Activated CD4-positive, alpha-beta T cell treated with anti-CD3 and anti-CD28 coated beads, Interleukin-2, amount 50 U/mL, for 4 hours (primary cell): Measurements from ENCODE around the gene ITGB8.

ENCODE experiments used
- DNase-seq, 2 experiments: peaks; one replicate each; pipeline ENCODE4 v3.0.0-alpha.2; 2020

Gene ITGB8

DNA sequence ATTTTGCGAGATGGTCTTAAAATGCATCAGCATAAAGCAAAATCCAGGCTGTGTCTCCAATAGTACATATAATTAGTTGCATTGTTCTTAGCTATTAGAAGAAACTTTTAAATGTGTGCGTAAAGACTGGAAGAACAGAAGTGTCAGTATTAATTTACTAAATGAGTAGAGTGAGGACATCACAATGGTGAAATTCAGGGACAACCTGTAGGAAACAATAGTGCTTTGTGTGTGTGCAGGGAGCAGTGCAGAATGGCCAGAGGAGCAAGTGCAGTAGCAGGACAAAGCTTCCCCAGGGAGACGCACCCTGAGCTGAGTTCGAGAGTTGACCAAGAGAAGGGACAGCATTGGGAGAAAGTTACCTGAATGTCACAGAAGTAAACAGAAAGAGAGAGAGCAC lies 13.7 kb downstream of the ITGB8 start:
- no peak for DNase-seq

GRCh38 chr7:20346577-20346976 lies 15.9 kb downstream of the ITGB8 start:
- DNase-seq: no peak

GRCh38 chr7:20347680-20348079 lies 17.0 kb downstream of the ITGB8 start:
- DNase-seq: no peak

GRCh38 chr7:20348125-20348807 lies 17.6 kb downstream of the ITGB8 start:
- no peak for DNase-seq

DNA sequence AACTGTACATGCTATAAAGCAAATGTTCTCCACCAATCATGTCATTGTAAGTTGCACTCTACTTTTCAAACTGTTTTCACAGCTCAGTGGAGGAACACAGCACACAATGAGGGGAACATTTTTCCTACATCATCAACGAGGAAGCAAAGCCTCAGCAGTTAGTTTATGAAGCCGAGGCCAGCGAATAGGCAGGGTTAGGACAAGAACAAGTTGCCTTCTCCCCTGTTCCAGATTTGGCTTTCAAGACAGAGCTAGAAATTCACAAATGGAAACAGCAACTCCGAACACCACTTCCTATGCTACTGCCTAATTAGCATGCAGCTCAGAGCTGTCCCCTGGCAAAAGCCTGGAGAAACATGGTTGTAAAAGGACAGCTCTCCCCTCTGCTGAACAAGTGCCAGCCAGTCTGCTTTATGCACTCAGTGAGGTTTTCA lies 19.8 kb downstream of the ITGB8 start:
- DNase-seq: no peak

DNA sequence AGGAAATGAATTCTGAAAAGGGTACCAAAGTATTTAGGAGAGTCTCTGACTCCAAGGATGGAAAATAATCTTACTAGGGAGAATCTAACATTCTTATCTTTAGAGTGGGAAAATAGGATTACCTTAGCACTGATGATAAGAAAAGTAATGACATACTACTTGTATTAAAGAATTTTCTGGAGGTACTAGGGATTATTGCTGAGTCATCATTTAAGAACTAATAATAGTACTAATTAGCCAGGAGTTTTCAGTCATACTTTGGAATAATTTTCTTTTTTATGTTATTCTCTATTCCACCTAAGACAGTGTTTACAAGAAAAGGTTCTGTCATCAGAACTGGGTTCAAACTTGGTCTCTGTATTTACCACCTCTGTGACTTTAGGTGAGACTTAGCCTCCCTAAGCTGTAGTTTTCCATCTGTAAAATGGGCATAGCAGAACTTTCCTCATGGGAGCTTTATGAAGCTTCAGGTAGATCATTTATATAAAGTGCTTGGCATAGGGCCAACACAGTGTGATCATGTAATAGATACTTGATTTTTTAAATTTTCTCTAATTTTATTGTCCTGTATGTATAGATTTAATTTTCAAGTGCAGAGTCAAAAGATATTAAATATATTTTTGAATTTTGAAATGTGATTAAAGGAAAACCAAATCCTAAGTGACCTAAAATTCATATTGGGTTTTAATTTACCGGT lies 20.4 kb downstream of the ITGB8 start:
- no peak for DNase-seq

DNA sequence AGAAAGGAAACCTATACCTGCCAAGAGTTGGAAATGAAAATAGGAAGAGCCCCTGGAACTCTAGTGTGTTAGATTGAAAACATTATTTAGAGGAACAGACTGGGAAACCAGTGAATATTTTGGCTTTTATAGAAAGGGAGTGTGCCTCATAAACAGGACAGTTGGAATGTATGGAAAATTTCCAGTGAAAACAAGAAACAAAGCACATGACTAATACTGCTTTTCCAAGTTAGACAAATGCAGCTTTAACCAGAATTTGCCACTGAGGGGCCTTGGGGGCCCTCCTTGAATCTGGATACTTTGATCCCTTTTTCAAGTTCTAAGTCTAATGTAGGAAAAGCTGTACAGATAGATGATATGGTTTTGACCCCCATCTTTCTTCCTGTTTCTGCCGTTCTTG lies 21.2 kb downstream of the ITGB8 start:
- no peak for DNase-seq

- DNase-seq: no peak
Measured at GRCh38 chr7:20352573-20353306, 22.0 kb downstream of the ITGB8 start.

- no peak for DNase-seq
Measured at GRCh38 chr7:20354610-20355528, 24.2 kb downstream of the ITGB8 start.

DNA sequence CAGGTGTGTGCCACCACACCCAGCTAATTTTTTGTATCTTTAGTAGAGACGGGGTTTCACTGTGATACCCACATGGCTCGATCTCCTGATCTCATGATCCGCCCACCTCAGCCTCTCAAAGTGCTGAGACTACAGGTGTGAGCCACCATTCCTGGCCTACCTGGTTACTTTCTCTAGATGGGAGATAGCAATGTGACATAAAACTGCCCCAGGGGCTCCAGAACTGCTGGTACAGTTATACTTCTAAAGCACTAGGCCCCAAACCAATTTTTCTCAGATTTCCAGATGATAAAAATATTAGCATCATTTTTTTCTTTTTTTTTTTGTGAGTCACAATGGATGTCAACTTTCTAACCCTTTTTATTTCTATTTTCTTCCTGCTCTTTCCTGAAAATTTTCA lies 27.4 kb downstream of the ITGB8 start:
- no peak for DNase-seq

DNA sequence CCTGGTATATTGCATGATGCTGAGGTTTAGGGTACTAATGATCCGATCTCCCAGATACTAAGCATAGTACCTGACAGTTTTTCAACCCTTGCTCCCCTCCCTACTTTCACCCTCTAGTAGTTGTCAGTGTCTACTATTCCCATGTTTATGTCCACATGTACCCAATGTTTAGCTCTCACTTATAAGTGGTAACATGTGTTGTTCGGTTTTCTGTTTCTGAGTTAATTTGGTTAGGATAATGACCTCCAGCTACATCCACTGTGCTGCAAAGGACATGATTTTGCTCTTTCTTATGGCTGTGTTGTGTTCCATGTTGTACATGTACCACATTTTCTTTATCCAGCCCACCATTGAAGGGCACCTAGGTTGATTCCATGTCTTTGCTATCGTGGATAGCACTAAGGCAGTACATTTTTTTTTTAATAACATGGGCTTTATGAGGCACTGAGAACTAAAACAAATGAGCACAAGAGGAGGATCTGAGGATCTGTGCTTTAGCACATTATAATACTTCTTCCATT lies 28.1 kb downstream of the ITGB8 start:
- DNase-seq: no peak

DNA sequence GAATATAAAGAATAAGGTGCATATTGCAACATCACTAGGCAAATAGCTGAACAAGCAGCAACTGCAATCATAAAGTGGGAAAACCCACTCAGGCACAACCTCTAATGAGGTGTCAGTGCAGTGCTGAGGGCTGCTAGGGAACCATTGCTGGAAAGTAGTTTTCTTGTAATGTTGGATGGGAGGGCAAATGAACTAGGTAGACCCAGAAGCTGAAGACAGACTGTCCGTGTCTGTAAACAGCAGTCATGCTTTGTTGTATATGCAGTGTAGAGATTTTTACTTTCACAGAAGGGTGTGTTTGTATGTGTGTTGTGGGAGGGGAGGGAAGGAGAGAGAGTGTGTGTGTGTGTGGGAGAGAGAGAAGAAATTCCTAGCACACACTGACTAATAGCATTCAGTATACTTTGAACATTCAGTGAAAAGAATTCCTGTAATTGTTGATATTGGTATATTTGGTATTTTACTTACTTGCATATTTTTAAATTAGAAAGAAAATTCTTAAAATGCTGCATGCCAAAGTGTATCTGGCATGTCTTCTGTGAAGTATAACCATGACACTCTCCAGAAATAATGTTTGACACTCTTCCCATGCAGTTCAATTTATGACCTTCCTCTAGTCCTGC lies 28.8 kb downstream of the ITGB8 start:
- DNase-seq: no peak

DNA sequence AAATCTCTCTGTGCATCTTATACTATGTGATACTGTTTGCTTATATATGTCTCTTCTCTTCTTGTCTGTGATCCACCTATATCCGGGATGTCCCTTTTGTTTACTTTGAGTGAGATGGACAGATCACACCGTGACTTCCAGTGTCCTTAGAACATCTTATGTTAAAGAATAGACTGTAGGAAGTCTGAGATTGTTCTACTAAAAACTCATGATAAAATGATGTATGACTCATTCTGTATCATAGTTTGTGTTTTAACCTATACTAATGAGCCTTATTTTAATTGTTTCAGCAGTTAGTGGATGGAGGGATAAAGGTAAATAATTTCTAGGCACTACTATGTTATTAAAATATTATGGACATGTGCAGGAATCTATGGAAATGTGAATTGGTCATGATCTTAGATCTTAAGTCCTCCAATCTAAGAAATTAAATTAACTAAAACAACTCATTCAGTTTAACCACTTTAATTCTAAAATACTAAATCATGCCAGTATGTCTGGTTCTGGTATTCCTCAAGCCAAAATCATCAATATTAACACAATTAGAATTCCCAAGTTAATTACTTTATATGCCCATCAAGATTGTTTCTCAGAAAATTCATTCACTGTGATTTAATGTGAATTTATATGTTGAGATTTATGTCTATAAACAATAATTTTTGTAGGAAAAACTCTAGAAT lies 32.0 kb downstream of the ITGB8 start:
- no peak for DNase-seq

DNA sequence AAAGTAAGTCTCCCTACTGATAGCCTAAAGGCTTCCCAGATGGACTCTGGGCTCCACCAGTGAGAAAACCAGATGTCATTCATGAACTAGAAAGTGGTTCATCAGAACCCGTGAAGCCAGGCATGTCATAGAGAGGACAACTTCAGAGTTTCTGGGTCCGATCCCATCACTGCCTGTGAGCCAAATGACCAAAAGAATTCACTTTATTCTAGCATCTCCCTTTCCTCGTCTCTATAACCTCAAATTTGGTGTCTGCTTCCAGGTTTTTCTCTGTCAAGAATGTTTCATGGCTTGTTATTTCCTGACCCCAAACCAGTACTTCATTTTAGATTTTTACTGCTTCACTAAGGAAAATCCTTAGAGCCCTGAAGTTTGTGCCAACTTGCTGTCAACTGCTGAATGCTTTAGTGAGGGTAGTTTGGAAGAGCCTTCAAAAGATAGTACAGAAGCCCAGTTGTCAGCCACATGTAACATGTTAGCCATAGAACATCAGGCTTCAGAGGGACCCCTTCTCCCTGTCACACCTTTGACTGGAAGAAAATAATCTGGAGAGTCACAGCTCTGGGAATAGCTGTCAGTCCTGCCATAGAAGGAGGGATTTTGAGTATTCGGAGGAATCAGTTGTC lies 34.0 kb downstream of the ITGB8 start:
- no peak for DNase-seq

DNA sequence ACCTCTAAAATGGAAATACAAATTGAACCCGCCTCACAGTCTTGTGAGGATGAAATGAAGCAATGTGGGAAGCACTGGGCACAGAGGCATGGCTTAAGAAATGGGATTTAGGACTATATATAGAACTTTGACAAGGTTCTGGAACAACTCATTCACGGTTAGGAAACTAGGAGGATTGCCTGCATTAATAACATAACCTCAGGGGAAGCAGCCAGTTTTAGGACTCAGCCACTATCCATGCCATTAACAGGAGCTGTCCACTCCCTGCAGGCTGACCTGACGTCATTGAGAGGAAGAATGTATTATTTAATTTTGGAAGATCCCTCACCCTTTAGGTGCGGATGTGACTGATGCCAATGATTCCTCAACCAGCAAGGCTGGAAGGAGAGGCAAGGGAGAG lies 34.8 kb downstream of the ITGB8 start:
- DNase-seq: no peak

DNA sequence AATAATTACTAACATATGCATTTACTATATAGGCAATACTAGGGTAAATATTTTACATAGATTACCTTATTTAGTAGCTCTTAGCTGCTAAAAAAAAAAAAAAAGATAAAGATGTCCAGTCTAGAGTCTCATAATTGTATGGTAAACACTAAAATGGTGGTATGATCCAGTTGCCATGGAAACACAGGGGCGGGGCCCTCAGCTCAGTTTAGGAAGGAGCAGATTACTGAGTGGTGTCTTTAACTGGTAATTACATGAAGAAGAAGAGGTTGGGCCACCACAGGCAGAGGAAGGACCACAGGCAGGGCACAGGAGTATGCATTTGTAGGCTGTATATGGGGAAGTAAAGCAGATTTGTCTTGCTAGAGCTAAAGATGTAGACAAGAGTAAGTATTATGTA lies 43.7 kb downstream of the ITGB8 start:
- DNase-seq: no peak

- DNase-seq: no peak
Measured at GRCh38 chr7:20376796-20377195, 46.1 kb downstream of the ITGB8 start.

- DNase-seq: no peak
Measured at GRCh38 chr7:20381406-20382034, 50.8 kb downstream of the ITGB8 start.

GRCh38 chr7:20383351-20383750 lies 52.7 kb downstream of the ITGB8 start:
- DNase-seq: no peak

DNA sequence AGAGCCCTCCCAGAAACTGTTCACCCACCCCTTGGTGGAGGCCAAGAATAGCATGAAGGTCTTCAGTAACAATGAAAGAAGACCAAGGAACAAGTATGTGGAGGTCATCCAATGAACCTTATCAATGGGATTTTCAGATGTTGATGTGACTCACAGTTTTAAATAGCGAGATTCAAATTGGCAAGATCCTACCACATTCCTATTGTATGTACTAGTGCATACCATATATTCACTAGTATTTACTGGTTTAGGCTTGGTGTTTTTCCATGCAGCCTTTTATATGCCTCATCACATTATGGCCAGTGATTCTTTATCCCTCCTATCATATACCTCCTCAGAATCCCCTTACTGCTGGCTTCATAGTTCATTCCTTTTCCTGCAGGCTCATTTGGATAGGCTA lies 54.4 kb downstream of the ITGB8 start:
- DNase-seq: no peak

- DNase-seq: no peak
Measured at GRCh38 chr7:20388084-20388483, 57.4 kb downstream of the ITGB8 start.
